Peyer's patch (tissue), 4 donors: ENCODE results near the gene AKAP13.
"Not testable (repeated sequence)": the region's sequence is repeated elsewhere in the genome, so short reads cannot be mapped to it uniquely, and the experiment has no call there.

ENCODE experiments used
- POLR2A ChIP-seq, 2 donors: fragments of 450-650 bp; IDR thresholded peaks; one replicate each; pipeline ENCODE4 v1.5.1; 2017; ENCODE audit warnings: antibody characterized with exemption in 2 of 2, mild to moderate bottlenecking in 2 of 2, moderate library complexity in 2 of 2
- TF ChIP-seq, protein P1 (sequence below), 6 experiments: fragments of 450-650 bp in 4 of 6; fragments of 200-600 bp in 2 of 6; sonication (generic) in 1 of 6; IDR thresholded peaks; one replicate each; pipeline ENCODE4 v1.5.1; 2017 to 2019; ENCODE audit warnings: antibody characterized with exemption in 6 of 6, mild to moderate bottlenecking in 3 of 6, moderate library complexity in 1 of 6

DNA sequence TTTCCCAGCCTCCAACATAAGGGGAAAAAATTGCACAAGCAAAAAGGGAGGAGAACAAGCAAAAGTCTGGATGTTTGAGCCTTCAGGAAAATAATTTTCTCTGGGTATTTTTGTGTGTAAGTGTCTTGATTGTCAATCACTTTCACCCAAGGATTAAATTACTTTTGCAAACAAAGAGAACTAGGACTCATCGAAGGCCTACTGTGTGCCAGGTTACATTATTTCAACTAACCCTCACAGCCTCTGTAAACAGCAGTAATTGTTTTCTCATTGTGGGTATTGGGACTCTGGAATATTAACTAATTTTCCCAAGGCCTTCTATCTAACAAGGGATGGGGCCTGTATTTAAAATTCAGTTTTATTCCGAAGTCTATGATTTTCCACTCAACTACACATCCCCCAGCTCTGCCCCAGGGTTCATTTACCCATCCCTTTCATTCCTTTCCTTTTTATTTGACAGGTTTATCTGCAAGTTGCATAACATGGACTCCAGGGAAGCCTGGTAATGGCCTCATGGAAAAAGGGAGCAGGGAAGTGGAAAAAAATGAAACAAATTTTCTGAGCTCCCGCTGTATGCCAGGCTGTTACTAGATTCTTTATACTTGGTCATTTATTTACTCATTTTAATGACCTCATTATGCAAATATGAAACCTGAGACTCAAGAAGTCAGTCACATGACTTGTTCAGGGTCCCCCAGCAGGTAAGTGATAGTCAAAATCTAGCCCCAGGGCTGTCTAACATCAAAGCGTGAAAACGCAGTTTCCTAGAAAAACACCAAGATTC, 32.9 kb upstream of the AKAP13 start:
- not testable (repeated sequence) for TF ChIP-seq POLR2A (IDR thresholded peaks at IDR 0.05)
- TF ChIP-seq, protein P1, sequence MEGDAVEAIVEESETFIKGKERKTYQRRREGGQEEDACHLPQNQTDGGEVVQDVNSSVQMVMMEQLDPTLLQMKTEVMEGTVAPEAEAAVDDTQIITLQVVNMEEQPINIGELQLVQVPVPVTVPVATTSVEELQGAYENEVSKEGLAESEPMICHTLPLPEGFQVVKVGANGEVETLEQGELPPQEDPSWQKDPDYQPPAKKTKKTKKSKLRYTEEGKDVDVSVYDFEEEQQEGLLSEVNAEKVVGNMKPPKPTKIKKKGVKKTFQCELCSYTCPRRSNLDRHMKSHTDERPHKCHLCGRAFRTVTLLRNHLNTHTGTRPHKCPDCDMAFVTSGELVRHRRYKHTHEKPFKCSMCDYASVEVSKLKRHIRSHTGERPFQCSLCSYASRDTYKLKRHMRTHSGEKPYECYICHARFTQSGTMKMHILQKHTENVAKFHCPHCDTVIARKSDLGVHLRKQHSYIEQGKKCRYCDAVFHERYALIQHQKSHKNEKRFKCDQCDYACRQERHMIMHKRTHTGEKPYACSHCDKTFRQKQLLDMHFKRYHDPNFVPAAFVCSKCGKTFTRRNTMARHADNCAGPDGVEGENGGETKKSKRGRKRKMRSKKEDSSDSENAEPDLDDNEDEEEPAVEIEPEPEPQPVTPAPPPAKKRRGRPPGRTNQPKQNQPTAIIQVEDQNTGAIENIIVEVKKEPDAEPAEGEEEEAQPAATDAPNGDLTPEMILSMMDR (IDR thresholded peaks at IDR 0.05) = not testable (repeated sequence)
